GM18873 (cell line): ENCODE results near the gene ALS2.
"Not testable (repeated sequence)": the region's sequence is repeated elsewhere in the genome, so short reads cannot be mapped to it uniquely, and the experiment has no call there.

ENCODE experiments used
- ATAC-seq: cut with Tn5 transposase; IDR thresholded peaks from one replicate; pipeline ENCODE4 v1.9.1; 2021; ENCODE audit warnings: mild to moderate bottlenecking, moderate library complexity, moderate number of reproducible peaks; ENCODE audit not compliant: unreplicated experiment, low FRiP score

Gene ALS2

GRCh38 chr2:201696151-201696659, 84.5 kb downstream of the ALS2 start:
- ATAC-seq, result no peak

- no peak for ATAC-seq
Observed at GRCh38 chr2:201685156-201685555, 95.6 kb downstream of the ALS2 start.

- no peak for ATAC-seq
Observed at GRCh38 chr2:201680743-201681142, 100.0 kb downstream of the ALS2 start.

- ATAC-seq, result no peak
Observed at GRCh38 chr2:201678401-201678800, 102.3 kb downstream of the ALS2 start.

- no peak for ATAC-seq
Observed at GRCh38 chr2:201675454-201675853, 105.3 kb downstream of the ALS2 start.

GRCh38 chr2:201674794-201675193, 105.9 kb downstream of the ALS2 start:
- ATAC-seq, result no peak

GRCh38 chr2:201674298-201674697, 106.4 kb downstream of the ALS2 start:
- no peak for ATAC-seq

- no peak for ATAC-seq
Observed at GRCh38 chr2:201673546-201673945, 107.2 kb downstream of the ALS2 start.

- not testable (repeated sequence) for ATAC-seq
Observed at GRCh38 chr2:201671205-201671604, 109.5 kb downstream of the ALS2 start.

- ATAC-seq, result no peak
Observed at GRCh38 chr2:201669865-201670264, 110.9 kb downstream of the ALS2 start.

GRCh38 chr2:201668402-201668910, 112.3 kb downstream of the ALS2 start:
- no peak for ATAC-seq

GRCh38 chr2:201664334-201664733, 116.4 kb downstream of the ALS2 start:
- ATAC-seq, result no peak

GRCh38 chr2:201661366-201661765, 119.4 kb downstream of the ALS2 start:
- no peak for ATAC-seq

GRCh38 chr2:201660293-201660895, 120.3 kb downstream of the ALS2 start:
- no peak for ATAC-seq

GRCh38 chr2:201656740-201657139, 124.0 kb downstream of the ALS2 start:
- ATAC-seq, result no peak

GRCh38 chr2:201656102-201656501, 124.6 kb downstream of the ALS2 start:
- no peak for ATAC-seq

- no peak for ATAC-seq
Observed at GRCh38 chr2:201654616-201655384, 125.9 kb downstream of the ALS2 start.

- ATAC-seq, result no peak
Observed at GRCh38 chr2:201653221-201653620, 127.5 kb downstream of the ALS2 start.
